ENCODE measurements around the gene XIRP1. TPM values are rescaled to one million over a fixed set of nuclear protein-coding genes. Genes with fewer than 3 reads are reported as not detected.

XIRP1 gene
- total and polyA plus RNA-seq, 2 experiments from 2014 or later, result not detected

- Mint-ChIP-seq H3K36me3 (ENCODE audit: low read depth) (peaks cover 42% of the 10 kb centered on the region), H3K27me3 (ENCODE audit: insufficient read depth, low read depth, poor library complexity) (peaks cover 15% of the 10 kb centered on the region), H3K27ac (no peak overlapping the region), H3K4me1 (peaks cover 36% of the 10 kb centered on the region), H3K9me3 (no peaks in the 10 kb centered on the region), H3K4me3 (no peak overlapping the region)
- Histone ChIP-seq H3K79me2 (replicated peaks; ENCODE audit: insufficient read depth) (peaks cover 26% of the 10 kb centered on the region), H3K9me2 (ENCODE audit: insufficient read depth) (no peaks in the 10 kb centered on the region), H3K27me3 (ENCODE audit: insufficient read depth) (no peaks in the 10 kb centered on the region), H3K4me1 (ENCODE audit: insufficient read depth) (peaks cover 27% of the 10 kb centered on the region), H4K20me1 (replicated peaks; ENCODE audit: insufficient read depth) (peaks cover 7% of the 10 kb centered on the region), H3F3A (replicated peaks; ENCODE audit: low read depth) (no peaks in the 10 kb centered on the region), H3K4me2 (no peak overlapping the region), H2AFZ (no peak overlapping the region), H3K27ac (ENCODE audit: low read depth) (no peak overlapping the region), H3K36me3 (ENCODE audit: insufficient read depth) (peaks cover 17% of the 10 kb centered on the region; the same call in 1 of the 2 replicates), H3K4me3 (no peak overlapping the region)
- TF ChIP-seq EZH2 (IDR thresholded peaks at IDR 0.05; ENCODE audit: low read depth, unreplicated experiment), result no peak
- TF ChIP-seq CREB1 (CRISPR knock-in tag; IDR thresholded peaks at IDR 0.05; ENCODE audit: low read depth), result no peak
- TF ChIP-seq STAT1 (IDR thresholded peaks at IDR 0.05; ENCODE audit: unreplicated experiment), result no peak
- TF ChIP-seq EZH2phosphoT487 (IDR thresholded peaks at IDR 0.05; ENCODE audit: unreplicated experiment), result no peak
- TF ChIP-seq ETS1 (IDR thresholded peaks at IDR 0.05), result no peak
- no peak for TF ChIP-seq JUNB (IDR thresholded peaks at IDR 0.05; ENCODE audit: unreplicated experiment)
- TF ChIP-seq REST (IDR thresholded peaks at IDR 0.05; ENCODE audit: unreplicated experiment), result no peak
- no peak for TF ChIP-seq POLR2AphosphoS5 (IDR thresholded peaks at IDR 0.05; ENCODE audit: low read depth)
- no peak for TF ChIP-seq CTCF (conservative IDR thresholded peaks at IDR 0.05; ENCODE audit: low read depth in 2 of 2)
- TF ChIP-seq ZNF114 (CRISPR knock-in tag; IDR thresholded peaks at IDR 0.05), result no peak
- TF ChIP-seq NANOG (IDR thresholded peaks at IDR 0.05; ENCODE audit: borderline replicate concordance), result no peak
- no peak for TF ChIP-seq ZNF331 (CRISPR knock-in tag; IDR thresholded peaks at IDR 0.05; ENCODE audit: low read depth)
- no peak for TF ChIP-seq ZNF462 (CRISPR knock-in tag; IDR thresholded peaks at IDR 0.05)
- no peak for ATAC-seq
- DNase-seq (ENCODE audit: low spot score), result no peak
Measured at GRCh38 chr3:39144095-39144747, 48.2 kb downstream of the XIRP1 start.

Data from GM23338 (cell line).